HEK293T (cell line): ENCODE results near the gene PRKCZ.

Experiments
- ARNT ChIP-seq: fragments of 450-650 bp; IDR thresholded peaks from 2 replicates; pipeline ENCODE4 v1.6.1; 2017; ENCODE audit warnings: mild to moderate bottlenecking
- BHLHE40 ChIP-seq: fragments of 450-650 bp; IDR thresholded peaks from 2 replicates; pipeline ENCODE4 v1.6.1; 2016; ENCODE audit warnings: mild to moderate bottlenecking, moderate library complexity, borderline replicate concordance
- CTBP1 ChIP-seq: fragments of 450-650 bp; IDR thresholded peaks from 2 replicates; pipeline ENCODE4 v1.6.1; 2016; ENCODE audit warnings: borderline replicate concordance
- ELF4 ChIP-seq: fragments of 450-650 bp; IDR thresholded peaks from 2 replicates; pipeline ENCODE4 v1.6.1; 2017; ENCODE audit warnings: antibody characterized with exemption
- FOXA1 ChIP-seq: fragments of 450-650 bp; IDR thresholded peaks from 2 replicates; pipeline ENCODE4 v1.6.1; 2016; ENCODE audit warnings: mild to moderate bottlenecking
- FOXK2 ChIP-seq: fragments of 450-650 bp; IDR thresholded peaks from 2 replicates; pipeline ENCODE4 v1.6.1; 2016; ENCODE audit warnings: mild to moderate bottlenecking
- FOXM1 ChIP-seq: fragments of 450-650 bp; IDR thresholded peaks from 2 replicates; pipeline ENCODE4 v1.6.1; 2017; ENCODE audit warnings: mild to moderate bottlenecking, borderline replicate concordance
- PKNOX1 ChIP-seq: fragments of 450-650 bp; IDR thresholded peaks from 2 replicates; pipeline ENCODE4 v1.6.1; 2016
- SP1 ChIP-seq: fragments of 450-650 bp; IDR thresholded peaks from 2 replicates; pipeline ENCODE4 v1.6.1; 2017
- SUZ12 ChIP-seq: fragments of 450-650 bp; IDR thresholded peaks from 2 replicates; pipeline ENCODE4 v1.6.1; 2016; ENCODE audit warnings: mild to moderate bottlenecking
- TARDBP ChIP-seq: fragments of 450-650 bp; IDR thresholded peaks from 2 replicates; pipeline ENCODE4 v1.6.1; 2016
- ZNF384 ChIP-seq: fragments of 450-650 bp; IDR thresholded peaks from 2 replicates; pipeline ENCODE4 v1.6.1; 2016

- TF ChIP-seq BHLHE40 (no peak), FOXA1 (no peak), PKNOX1 (no peak), FOXK2 (no peak), SP1 (no peak), SUZ12 (no peak), CTBP1 (no peak), ZNF384 (no peak), ELF4 (no peak), FOXM1 (no peak), TARDBP (no peak), ARNT (no peak)
Measured at GRCh38 chr1:2232916-2233438, 182.8 kb downstream of the PRKCZ start.
